ENCODE measurements around the gene CHST12.

CHST12 gene

GRCh38 chr7:2484868-2485267 is 81.5 kb downstream of the CHST12 start:
- H3K4me3 ChIP-seq (ENCODE audit: low read depth, low read length) = no peak overlapping the region
- peak; percentile 67 for DNase-seq (ENCODE audit: low read depth)
- TF ChIP-seq MYC (IDR thresholded peaks at IDR 0.05; ENCODE audit: low read depth, low read length) (no peak), POLR2A (IDR thresholded peaks at IDR 0.05; ENCODE audit: extremely low read depth, insufficient read length) (no peak), MAX (IDR thresholded peaks at IDR 0.05; ENCODE audit: low read depth, low read length) (no peak)
- TF ChIP-seq, protein P1, sequence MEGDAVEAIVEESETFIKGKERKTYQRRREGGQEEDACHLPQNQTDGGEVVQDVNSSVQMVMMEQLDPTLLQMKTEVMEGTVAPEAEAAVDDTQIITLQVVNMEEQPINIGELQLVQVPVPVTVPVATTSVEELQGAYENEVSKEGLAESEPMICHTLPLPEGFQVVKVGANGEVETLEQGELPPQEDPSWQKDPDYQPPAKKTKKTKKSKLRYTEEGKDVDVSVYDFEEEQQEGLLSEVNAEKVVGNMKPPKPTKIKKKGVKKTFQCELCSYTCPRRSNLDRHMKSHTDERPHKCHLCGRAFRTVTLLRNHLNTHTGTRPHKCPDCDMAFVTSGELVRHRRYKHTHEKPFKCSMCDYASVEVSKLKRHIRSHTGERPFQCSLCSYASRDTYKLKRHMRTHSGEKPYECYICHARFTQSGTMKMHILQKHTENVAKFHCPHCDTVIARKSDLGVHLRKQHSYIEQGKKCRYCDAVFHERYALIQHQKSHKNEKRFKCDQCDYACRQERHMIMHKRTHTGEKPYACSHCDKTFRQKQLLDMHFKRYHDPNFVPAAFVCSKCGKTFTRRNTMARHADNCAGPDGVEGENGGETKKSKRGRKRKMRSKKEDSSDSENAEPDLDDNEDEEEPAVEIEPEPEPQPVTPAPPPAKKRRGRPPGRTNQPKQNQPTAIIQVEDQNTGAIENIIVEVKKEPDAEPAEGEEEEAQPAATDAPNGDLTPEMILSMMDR (IDR thresholded peaks at IDR 0.05; ENCODE audit: low read depth, low read length) = no peak

GRCh38 chr7:2487586-2488271 is 84.3 kb downstream of the CHST12 start:
- TF ChIP-seq POLR2A (IDR thresholded peaks at IDR 0.05; ENCODE audit: extremely low read depth, insufficient read length) = no peak
- no peak for TF ChIP-seq MYC (IDR thresholded peaks at IDR 0.05; ENCODE audit: low read depth, low read length)
- DNase-seq (ENCODE audit: low read depth) = no peak
- no peak overlapping the region for H3K4me3 ChIP-seq (ENCODE audit: low read depth, low read length)

DNA sequence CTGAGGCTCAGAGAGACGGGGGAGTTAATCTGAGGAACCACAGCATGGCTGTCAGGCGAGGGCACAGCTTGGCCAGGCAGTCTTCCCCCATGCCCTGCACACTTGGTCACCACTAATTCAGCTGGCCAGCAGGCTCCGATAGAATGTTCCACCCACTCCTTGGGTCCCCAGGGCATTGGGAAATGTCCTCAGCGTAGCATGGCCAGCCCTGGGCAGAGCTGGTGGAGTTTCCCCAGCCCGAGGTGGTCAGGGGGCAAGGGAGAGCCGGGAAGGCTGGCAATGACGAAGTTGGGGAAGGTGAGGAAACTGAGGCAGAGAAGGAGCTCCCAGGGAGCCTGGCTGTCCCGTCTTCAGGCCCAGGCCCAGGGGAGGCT is 84.8 kb downstream of the CHST12 start:
- DNase-seq (ENCODE audit: low read depth) = no peak
- TF ChIP-seq MYC (IDR thresholded peaks at IDR 0.05; ENCODE audit: low read depth, low read length) = no peak
- no peak for TF ChIP-seq POLR2A (IDR thresholded peaks at IDR 0.05; ENCODE audit: extremely low read depth, insufficient read length)
- no peak for TF ChIP-seq MAX (IDR thresholded peaks at IDR 0.05; ENCODE audit: low read depth, low read length)
- TF ChIP-seq, protein P1 (IDR thresholded peaks at IDR 0.05; ENCODE audit: low read depth, low read length) = no peak
- H3K4me3 ChIP-seq (ENCODE audit: low read depth, low read length) = no peak overlapping the region

- no peak overlapping the region for H3K4me3 ChIP-seq (ENCODE audit: low read depth, low read length)
- TF ChIP-seq MAX (IDR thresholded peaks at IDR 0.05; ENCODE audit: low read depth, low read length) (no peak), MYC (IDR thresholded peaks at IDR 0.05; ENCODE audit: low read depth, low read length) (no peak), POLR2A (IDR thresholded peaks at IDR 0.05; ENCODE audit: extremely low read depth, insufficient read length) (no peak)
- TF ChIP-seq, protein P1 (IDR thresholded peaks at IDR 0.05; ENCODE audit: low read depth, low read length) = no peak
- no peak for DNase-seq (ENCODE audit: low read depth)
Observed at GRCh38 chr7:2488681-2489080, 85.3 kb downstream of the CHST12 start.

DNA sequence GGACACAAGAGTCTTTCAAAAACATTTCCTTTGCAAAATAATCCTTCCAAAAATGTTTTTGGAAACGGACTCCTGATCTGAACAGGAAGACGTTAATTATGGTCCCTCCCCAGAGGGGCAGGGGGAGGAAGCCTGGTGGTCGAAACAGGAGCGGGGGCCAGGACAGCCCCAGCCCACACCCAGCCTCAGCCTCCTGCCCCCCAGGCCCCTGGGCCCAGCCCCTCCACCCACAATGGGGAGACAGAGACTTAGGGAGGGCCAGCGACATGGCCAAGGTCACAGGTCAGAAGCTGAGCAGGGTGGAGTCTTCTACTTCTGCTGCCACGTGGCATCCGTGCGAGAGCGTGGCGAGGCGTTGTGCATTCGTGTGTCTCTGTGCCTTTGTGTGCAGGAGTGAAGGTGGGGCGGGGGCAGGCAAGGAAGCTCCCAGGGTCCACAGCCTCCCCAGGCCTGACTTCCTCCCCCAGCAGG is 86.8 kb downstream of the CHST12 start:
- DNase-seq (ENCODE audit: low read depth) = no peak
- no peak overlapping the region for H3K4me3 ChIP-seq (ENCODE audit: low read depth, low read length)
- no peak for TF ChIP-seq MAX (IDR thresholded peaks at IDR 0.05; ENCODE audit: low read depth, low read length)
- TF ChIP-seq POLR2A (IDR thresholded peaks at IDR 0.05; ENCODE audit: extremely low read depth, insufficient read length) = no peak
- TF ChIP-seq, protein P1 (IDR thresholded peaks at IDR 0.05; ENCODE audit: low read depth, low read length) = no peak
- TF ChIP-seq MYC (IDR thresholded peaks at IDR 0.05; ENCODE audit: low read depth, low read length) = no peak

- no peak overlapping the region for H3K4me3 ChIP-seq (ENCODE audit: low read depth, low read length)
- DNase-seq (ENCODE audit: low read depth) = no peak
- no peak for TF ChIP-seq MAX (IDR thresholded peaks at IDR 0.05; ENCODE audit: low read depth, low read length)
- no peak for TF ChIP-seq MYC (IDR thresholded peaks at IDR 0.05; ENCODE audit: low read depth, low read length)
- no peak for TF ChIP-seq POLR2A (IDR thresholded peaks at IDR 0.05; ENCODE audit: extremely low read depth, insufficient read length)
- TF ChIP-seq, protein P1 (IDR thresholded peaks at IDR 0.05; ENCODE audit: low read depth, low read length) = no peak
Observed at GRCh38 chr7:2492038-2492437, 88.6 kb downstream of the CHST12 start.
